HFFc6 (cell line): Measurements from ENCODE around the gene DOCK3. TPM values are rescaled to one million over a fixed set of nuclear protein-coding genes. Genes with fewer than 3 reads are reported as not detected.
A peak's percentile ranks its signal among the peaks of the same experiment; 100 is the strongest.
"Not testable (repeated sequence)": the region's sequence is repeated elsewhere in the genome, so short reads cannot be mapped to it uniquely, and the experiment has no call there.

ENCODE experiments used
- DNase-seq: peaks from one replicate; pipeline ENCODE4 v3.0.0-alpha.2; 2018
- H3K27ac Mint-ChIP-seq: 2 replicates; pipeline ENCODE4 v1.8.0; 2020; ENCODE audit warnings: mild to moderate bottlenecking, mixed read lengths
- H3K27me3 Mint-ChIP-seq: 2 replicates; pipeline ENCODE4 v1.8.0; 2021; ENCODE audit warnings: mild to moderate bottlenecking, moderate library complexity, mixed read lengths; ENCODE audit not compliant: insufficient read depth
- H3K36me3 Mint-ChIP-seq: 2 replicates; pipeline ENCODE4 v1.8.0; 2021; ENCODE audit warnings: low read depth, mixed read lengths
- H3K4me1 Mint-ChIP-seq: 2 replicates; pipeline ENCODE4 v1.8.0; 2020; ENCODE audit warnings: low read depth, mixed read lengths
- H3K4me3 Mint-ChIP-seq: 2 replicates; pipeline ENCODE4 v1.8.0; 2020; ENCODE audit warnings: mild to moderate bottlenecking, moderate library complexity, mixed read lengths
- H3K9me3 Mint-ChIP-seq: 2 replicates; pipeline ENCODE4 v1.8.0; 2020; ENCODE audit warnings: mild to moderate bottlenecking, mixed read lengths
- total RNA-seq, 6 experiments: library from RNA; stranded (reverse); fragmentation: NEBNext Ultra II Directional; extraction: Animal tissue kit (Norgen Biotek cat#: 25700); gene quantifications; 2 replicates in 1 of 6; 3 replicates in 5 of 6; pipeline ENCODE4 v1.2.3, GENCODE V29; 2021
- TF ChIP-seq, protein P1 (sequence below): fragments of 200-600 bp; sonication (generic); IDR thresholded peaks from 2 replicates; pipeline ENCODE4 v1.5.0; 2021; ENCODE audit warnings: antibody characterized with exemption, mild to moderate bottlenecking

DOCK3 gene
- total RNA-seq, 6 experiments from 2014 or later, result 0.14 to 0.26 (median 0.22) TPM

DNA sequence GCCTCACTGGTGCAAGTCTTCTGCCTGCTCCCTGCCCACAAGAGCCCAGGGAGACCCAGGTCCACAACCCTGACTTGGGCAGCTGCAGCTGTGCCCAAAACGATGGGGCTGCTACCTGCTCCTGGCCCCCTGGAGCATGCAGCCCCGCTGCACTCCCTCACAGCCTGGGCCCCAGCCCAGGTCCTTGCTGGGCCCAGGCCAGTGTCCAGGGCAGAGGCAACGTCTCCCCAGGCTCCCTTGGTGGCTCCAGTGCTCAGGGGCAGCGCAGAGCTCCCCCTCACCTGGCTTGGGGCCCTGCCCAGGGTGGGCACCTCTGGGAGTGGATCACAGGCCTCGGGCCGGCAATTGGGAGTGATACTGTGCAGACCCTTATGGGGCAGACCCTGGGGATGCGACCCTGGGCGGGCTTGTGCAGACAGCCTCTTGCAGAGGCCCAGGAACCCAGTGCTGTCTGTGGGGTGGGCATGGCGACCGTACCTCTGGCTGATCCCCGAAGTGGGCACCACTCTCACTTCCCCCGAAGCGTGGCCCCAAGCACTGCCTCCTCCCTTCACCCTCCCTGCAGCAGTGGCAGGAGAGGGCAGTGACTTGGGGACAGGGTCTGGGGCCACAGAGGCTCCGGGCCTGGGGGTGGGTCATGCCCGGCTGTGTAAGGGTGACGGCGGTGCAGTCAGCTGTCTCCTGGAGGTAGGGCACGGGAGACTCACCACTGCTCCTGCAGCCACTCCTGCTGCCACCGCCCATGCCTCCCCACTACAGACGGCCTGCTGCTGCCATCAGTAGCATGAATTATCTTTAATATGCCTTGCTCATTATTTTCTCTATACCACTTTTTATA lies 255.9 kb downstream of the DOCK3 start:
- no peak overlapping the region for H3K4me3 Mint-ChIP-seq

GRCh38 chr3:50932918-50933317 lies 258.2 kb downstream of the DOCK3 start:
- H3K4me1 Mint-ChIP-seq, result not testable (repeated sequence)

More for the DNA sequence above, 255.9 kb downstream of the DOCK3 start:
- Mint-ChIP-seq H3K27ac (no peak overlapping the region), H3K4me1 (no peaks in the 10 kb centered on the region), H3K9me3 (no peaks in the 10 kb centered on the region), H3K27me3 (no peaks in the 10 kb centered on the region; the same call in 1 of the 2 replicates), H3K36me3 (no peaks in the 10 kb centered on the region)
- TF ChIP-seq, protein P1, sequence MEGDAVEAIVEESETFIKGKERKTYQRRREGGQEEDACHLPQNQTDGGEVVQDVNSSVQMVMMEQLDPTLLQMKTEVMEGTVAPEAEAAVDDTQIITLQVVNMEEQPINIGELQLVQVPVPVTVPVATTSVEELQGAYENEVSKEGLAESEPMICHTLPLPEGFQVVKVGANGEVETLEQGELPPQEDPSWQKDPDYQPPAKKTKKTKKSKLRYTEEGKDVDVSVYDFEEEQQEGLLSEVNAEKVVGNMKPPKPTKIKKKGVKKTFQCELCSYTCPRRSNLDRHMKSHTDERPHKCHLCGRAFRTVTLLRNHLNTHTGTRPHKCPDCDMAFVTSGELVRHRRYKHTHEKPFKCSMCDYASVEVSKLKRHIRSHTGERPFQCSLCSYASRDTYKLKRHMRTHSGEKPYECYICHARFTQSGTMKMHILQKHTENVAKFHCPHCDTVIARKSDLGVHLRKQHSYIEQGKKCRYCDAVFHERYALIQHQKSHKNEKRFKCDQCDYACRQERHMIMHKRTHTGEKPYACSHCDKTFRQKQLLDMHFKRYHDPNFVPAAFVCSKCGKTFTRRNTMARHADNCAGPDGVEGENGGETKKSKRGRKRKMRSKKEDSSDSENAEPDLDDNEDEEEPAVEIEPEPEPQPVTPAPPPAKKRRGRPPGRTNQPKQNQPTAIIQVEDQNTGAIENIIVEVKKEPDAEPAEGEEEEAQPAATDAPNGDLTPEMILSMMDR, result no peak
- DNase-seq, result no peak

GRCh38 chr3:50936389-50936788 lies 261.7 kb downstream of the DOCK3 start:
- Mint-ChIP-seq H3K27me3 (peaks cover 2% of the 10 kb centered on the region; the same call in 1 of the 2 replicates), H3K4me3 (no peak overlapping the region), H3K4me1 (no peaks in the 10 kb centered on the region), H3K9me3 (peaks cover 4% of the 10 kb centered on the region; the same call in 1 of the 2 replicates), H3K27ac (no peak overlapping the region), H3K36me3 (no peaks in the 10 kb centered on the region)
- DNase-seq, result no peak
- TF ChIP-seq, protein P1, result no peak

More at GRCh38 chr3:50932918-50933317, 258.2 kb downstream of the DOCK3 start:
- not testable (repeated sequence) for H3K36me3 Mint-ChIP-seq, H3K9me3 Mint-ChIP-seq, H3K4me3 Mint-ChIP-seq, H3K27me3 Mint-ChIP-seq, DNase-seq, H3K27ac Mint-ChIP-seq

DNA sequence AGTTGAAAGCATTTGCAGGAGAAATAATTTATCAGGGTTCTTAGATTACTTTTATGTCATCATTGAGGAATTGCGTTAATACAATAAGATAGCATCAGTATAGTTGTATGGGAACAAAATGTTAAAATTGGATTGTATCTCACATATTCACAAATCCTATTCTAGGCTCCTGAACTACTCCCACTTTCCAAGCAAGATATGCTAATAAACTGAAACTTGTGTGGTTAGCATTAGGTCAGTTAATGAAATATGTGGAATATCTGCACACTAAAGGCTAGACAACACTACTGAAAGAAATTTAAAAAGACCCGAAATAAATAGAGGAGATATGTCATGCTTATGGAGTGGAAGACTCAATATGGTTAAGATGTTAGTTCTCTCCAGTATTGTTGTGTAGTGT lies 272.7 kb downstream of the DOCK3 start:
- H3K27me3 Mint-ChIP-seq, result no peaks in the 10 kb centered on the region
- H3K4me1 Mint-ChIP-seq, result peaks cover 6% of the 10 kb centered on the region; the same call in 1 of the 2 replicates
- DNase-seq, result no peak
- no peak overlapping the region for H3K4me3 Mint-ChIP-seq
- no peaks in the 10 kb centered on the region for H3K36me3 Mint-ChIP-seq
- no peak overlapping the region for H3K27ac Mint-ChIP-seq
- TF ChIP-seq, protein P1, result no peak
- no peaks in the 10 kb centered on the region for H3K9me3 Mint-ChIP-seq

GRCh38 chr3:50950591-50950990 lies 275.9 kb downstream of the DOCK3 start:
- no peaks in the 10 kb centered on the region for H3K9me3 Mint-ChIP-seq
- H3K27ac Mint-ChIP-seq, result no peak overlapping the region
- H3K4me1 Mint-ChIP-seq, result peaks cover 6% of the 10 kb centered on the region; the same call in 1 of the 2 replicates
- H3K4me3 Mint-ChIP-seq, result peak overlapping the region; percentile 64
- H3K36me3 Mint-ChIP-seq, result no peaks in the 10 kb centered on the region
- TF ChIP-seq, protein P1, result no peak
- DNase-seq, result no peak
- no peaks in the 10 kb centered on the region; the same call in 1 of the 2 replicates for H3K27me3 Mint-ChIP-seq

GRCh38 chr3:50953825-50954414 lies 279.2 kb downstream of the DOCK3 start:
- no peaks in the 10 kb centered on the region for H3K36me3 Mint-ChIP-seq
- DNase-seq, result no peak
- no peak overlapping the region for H3K27ac Mint-ChIP-seq
- H3K4me1 Mint-ChIP-seq, result peaks cover 6% of the 10 kb centered on the region; the same call in 1 of the 2 replicates
- no peaks in the 10 kb centered on the region; the same call in 1 of the 2 replicates for H3K27me3 Mint-ChIP-seq
- H3K9me3 Mint-ChIP-seq, result no peaks in the 10 kb centered on the region
- TF ChIP-seq, protein P1, result no peak
- no peak overlapping the region for H3K4me3 Mint-ChIP-seq
